ENCODE data around the gene PRKCH. TPM values are rescaled to one million over a fixed set of nuclear protein-coding genes. Genes with fewer than 3 reads are reported as not detected.

The PRKCH gene
- total and polyA plus RNA-seq, 9 of the 15 experiments (the other 6 are each of a cell fraction or from before 2014, with no cell fraction given): 0.61 to 4.4 (median 4.0) TPM

DNA sequence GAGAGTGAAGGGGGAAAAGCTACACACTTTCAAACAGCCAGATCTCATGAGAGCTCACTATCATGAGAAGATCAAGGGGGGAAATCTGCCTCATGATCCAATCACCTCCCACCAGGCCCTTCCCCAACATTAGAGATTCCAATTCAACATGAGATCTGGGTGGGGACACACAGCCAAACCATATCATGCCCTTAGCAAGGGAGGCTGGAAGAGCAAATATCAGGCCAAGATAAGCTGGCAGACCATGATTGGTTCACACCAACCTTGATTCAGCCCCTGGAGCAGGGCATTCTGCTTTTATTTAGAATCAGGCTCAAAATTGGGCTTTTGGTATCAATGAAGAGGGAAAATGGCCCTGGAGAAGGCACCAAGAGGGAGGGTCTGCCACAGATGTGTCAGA is 137.4 kb downstream of the PRKCH start:
- peaks cover 4 to 19% of the 10 kb centered on the region in 2 experiments; a peak in 4 of 5 replicates for H3K4me1 ChIP-seq (replicated peaks in 1 of 2; ENCODE audit: control insufficient read depth in 2 of 2, insufficient read depth in 2 of 2, low read length in 2 of 2)
- FAIRE-seq: no peak
- ChIA-PET CTCF (ENCODE audit: low intra/inter-chr PET ratio) (no interaction called here), POLR2A (no interaction called here)
- H3K4me2 ChIP-seq (ENCODE audit: insufficient read depth, low read length): no peak overlapping the region
- H3K27ac ChIP-seq (ENCODE audit: extremely low read depth, low read depth, low read length): no peak overlapping the region
- in situ Hi-C loops (cut with MboI): loop anchor here (5.0 to 10.0 kb wide), 2 partner anchors 379 to 666 kb away; no protein-coding TSS in a partner anchor
- H3K9me1 ChIP-seq (ENCODE audit: control insufficient read depth, insufficient read depth, low read length): no peaks in the 10 kb centered on the region
- no peak overlapping the region for H3K4me3 ChIP-seq
- H3K9me3 ChIP-seq (replicated peaks; ENCODE audit: control insufficient read depth, insufficient read depth, low read depth, low read length): no peaks in the 10 kb centered on the region
- H4K20me1 ChIP-seq (replicated peaks; ENCODE audit: control insufficient read depth, insufficient read depth, low read length): no peaks in the 10 kb centered on the region; the same call in 1 of the 2 replicates
- no peak for ATAC-seq
- DNase-seq (ENCODE audit: extremely low read depth in 1 of 4, low spot score in 3 of 4): no peak
- no peak overlapping the region for H3K9ac ChIP-seq (ENCODE audit: insufficient read depth in 1 of 2, low read depth in 2 of 2, low read length in 2 of 2)
- BruUV-seq (replicated peaks): no TSS peak
- H3K79me2 ChIP-seq (ENCODE audit: control insufficient read depth, insufficient read depth, low read length): no peaks in the 10 kb centered on the region
- H3K36me3 ChIP-seq (ENCODE audit: control insufficient read depth, insufficient read depth, low read length): no peaks in the 10 kb centered on the region
- H2AFZ ChIP-seq (ENCODE audit: low read depth, low read length): no peak overlapping the region
- H3K27me3 ChIP-seq (ENCODE audit: control insufficient read depth in 2 of 2, insufficient read depth in 2 of 2, low read length in 2 of 2): no peaks in the 10 kb centered on the region
- intact Hi-C loops (cut with micrococcal nuclease): no loop called here
- TF ChIP-seq ADNP (tag; IDR thresholded peaks at IDR 0.05): no peak
- TF ChIP-seq CEBPB (tag; IDR thresholded peaks at IDR 0.05): no peak
- no peak for TF ChIP-seq CC2D1A (IDR thresholded peaks at IDR 0.05)
- TF ChIP-seq PCBP2 (IDR thresholded peaks at IDR 0.05; ENCODE audit: low read depth, low read length, poor library complexity, severe bottlenecking): no peak
- no peak for TF ChIP-seq BCLAF1 (IDR thresholded peaks at IDR 0.05; ENCODE audit: borderline replicate concordance in 1 of 2, control insufficient read depth in 1 of 2, low read depth in 2 of 2, low read length in 1 of 2)
- TF ChIP-seq, protein P1, sequence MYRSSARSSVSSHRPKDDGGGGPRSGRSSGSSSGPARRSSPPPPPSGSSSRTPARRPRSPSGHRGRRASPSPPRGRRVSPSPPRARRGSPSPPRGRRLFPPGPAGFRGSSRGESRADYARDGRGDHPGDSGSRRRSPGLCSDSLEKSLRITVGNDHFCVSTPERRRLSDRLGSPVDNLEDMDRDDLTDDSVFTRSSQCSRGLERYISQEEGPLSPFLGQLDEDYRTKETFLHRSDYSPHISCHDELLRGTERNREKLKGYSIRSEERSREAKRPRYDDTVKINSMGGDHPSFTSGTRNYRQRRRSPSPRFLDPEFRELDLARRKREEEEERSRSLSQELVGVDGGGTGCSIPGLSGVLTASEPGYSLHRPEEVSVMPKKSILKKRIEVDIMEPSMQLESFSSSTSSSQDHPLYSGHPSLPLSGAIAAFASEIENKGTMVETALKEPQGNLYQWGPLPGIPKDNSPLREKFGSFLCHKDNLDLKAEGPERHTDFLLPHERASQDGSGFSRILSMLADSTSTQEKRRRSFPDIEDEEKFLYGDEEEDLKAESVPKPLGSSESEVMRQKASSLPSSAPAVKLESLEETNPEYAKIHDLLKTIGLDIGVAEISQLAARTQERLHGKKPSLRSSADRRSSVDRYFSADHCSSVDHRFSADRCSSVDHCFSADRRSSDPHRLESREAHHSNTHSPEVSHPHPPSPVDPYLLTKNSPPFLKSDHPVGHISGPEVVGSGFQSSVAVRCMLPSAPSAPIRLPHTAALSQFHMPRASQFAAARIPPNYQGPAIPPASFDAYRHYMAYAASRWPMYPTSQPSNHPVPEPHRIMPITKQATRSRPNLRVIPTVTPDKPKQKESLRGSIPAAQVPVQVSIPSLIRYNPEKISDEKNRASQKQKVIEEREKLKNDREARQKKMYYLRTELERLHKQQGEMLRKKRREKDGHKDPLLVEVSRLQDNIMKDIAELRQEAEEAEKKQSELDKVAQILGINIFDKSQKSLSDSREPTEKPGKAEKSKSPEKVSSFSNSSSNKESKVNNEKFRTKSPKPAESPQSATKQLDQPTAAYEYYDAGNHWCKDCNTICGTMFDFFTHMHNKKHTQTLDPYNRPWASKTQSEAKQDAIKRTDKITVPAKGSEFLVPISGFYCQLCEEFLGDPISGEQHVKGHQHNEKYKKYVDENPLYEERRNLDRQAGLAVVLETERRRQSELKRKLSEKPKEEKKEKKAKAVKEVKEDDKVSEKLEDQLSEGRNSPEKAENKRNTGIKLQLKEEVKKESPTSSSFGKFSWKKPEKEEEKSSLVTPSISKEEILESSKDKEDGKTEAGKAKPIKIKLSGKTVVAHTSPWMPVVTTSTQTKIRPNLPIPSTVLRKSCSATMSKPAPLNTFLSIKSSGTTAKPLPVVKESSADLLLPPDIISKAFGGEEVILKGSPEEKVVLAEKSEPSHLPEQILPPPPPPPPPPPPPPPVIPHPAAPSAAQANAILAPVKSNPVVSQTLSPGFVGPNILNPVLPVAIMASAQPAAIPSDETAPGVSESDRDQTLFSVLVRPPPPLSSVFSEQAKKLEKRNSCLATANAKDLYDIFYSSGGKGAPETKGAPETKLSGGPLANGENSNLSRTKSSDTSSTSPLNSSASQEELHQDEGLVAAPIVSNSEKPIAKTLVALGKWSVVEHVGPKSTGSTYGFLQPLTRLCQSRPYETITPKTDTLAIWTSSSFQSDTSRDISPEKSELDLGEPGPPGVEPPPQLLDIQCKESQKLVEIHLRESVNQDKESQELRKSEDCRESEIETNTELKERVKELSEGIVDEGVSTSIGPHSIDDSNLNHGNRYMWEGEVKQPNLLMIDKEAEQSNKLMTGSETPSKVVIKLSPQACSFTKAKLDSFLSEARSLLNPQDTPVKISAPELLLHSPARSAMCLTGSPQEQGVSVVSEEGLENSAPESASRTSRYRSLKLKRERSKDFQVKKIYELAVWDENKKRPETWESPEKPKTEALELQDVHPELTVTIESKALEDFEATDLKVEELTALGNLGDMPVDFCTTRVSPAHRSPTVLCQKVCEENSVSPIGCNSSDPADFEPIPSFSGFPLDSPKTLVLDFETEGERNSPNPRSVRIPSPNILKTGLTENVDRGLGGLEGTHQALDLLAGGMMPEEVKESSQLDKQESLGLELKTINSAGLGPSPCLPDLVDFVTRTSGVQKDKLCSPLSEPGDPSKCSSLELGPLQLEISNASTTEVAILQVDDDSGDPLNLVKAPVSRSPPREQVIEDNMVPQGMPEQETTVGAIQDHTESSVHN (IDR thresholded peaks at IDR 0.05; ENCODE audit: borderline replicate concordance in 1 of 2, low read depth in 1 of 2): no peak
- TF ChIP-seq FOXK2 (conservative IDR thresholded peaks at IDR 0.05 in 1 of 2, IDR thresholded peaks at IDR 0.05 in 1 of 2; ENCODE audit: low read depth in 2 of 2): no peak
